ENCODE data around the gene METTL1.

GRCh38 chr12:57779736-57780135 lies 7.8 kb upstream of the METTL1 start:
- TF ChIP-seq POLR2AphosphoS5 (IDR thresholded peaks at IDR 0.05; ENCODE audit: low read depth) (no peak), CTCF (IDR thresholded peaks at IDR 0.05; ENCODE audit: insufficient read depth, low read length) (no peak)

Measured in HL-60 (cell line).